GM21717 (cell line): Measurements from ENCODE around the gene TFAP2E.

Experiments used
- ATAC-seq: cut with Tn5 transposase; IDR thresholded peaks from one replicate; pipeline ENCODE4 v1.9.1; 2021; ENCODE audit warnings: mild to moderate bottlenecking, moderate library complexity; ENCODE audit not compliant: unreplicated experiment

Gene TFAP2E

GRCh38 chr1:35592991-35593769, 20.1 kb downstream of the TFAP2E start:
- no peak for ATAC-seq

DNA sequence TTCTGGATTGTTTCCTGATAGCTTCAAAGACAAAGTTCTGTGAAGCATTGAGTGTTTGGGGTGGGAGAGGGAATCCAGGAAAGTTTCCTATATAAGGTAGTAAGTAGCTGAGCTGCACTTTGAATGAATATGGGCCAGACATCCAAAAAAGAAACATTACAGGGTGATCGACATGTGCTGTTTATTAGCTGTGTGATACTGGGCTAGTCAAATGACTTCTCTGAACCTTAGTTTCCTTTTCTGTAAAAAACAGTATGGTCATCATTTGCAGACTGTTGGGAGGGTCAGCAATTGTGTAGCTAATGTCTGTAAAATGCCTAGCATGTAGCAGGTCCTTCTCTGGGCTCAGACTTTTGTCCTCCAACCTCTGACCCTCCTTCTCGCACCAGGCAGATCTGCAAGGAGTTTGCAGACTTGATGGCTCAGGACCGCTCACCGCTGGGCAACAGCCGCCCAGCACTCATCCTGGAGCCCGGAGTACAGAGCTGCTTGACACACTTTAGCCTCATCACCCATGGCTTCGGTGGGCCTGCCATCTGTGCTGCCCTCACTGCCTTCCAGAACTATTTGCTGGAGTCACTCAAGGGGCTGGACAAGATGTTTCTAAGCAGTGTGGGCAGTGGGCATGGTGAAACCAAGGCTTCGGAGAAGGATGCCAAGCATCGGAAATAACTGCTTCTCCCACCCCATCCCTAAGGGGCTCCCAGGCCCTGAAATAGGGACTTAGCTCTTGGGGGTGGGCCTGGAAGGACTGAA, 21.1 kb downstream of the TFAP2E start:
- ATAC-seq = no peak

DNA sequence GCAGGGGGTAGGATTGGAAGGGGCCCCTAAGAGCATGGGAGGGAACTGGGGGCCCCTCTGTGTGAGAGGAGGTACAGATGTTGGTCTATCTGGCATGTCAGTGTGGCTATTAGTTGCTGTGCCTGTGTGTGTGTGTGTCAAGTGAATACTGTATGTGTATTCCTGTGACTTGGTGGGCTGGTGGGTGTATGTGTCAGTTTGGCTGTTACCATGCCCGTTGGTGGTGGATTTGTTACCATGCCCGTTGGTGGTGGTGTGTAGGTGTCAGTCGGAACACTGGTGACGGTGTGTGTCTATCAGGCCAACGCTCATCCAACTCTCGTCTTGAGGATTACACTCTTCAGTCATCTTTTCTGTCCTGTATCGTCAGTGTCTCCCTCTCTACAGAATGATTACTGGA, 22.6 kb downstream of the TFAP2E start:
- ATAC-seq = no peak

GRCh38 chr1:35597870-35598269, 24.8 kb downstream of the TFAP2E start:
- no peak for ATAC-seq

GRCh38 chr1:35598895-35599294, 25.8 kb downstream of the TFAP2E start:
- ATAC-seq = no peak

DNA sequence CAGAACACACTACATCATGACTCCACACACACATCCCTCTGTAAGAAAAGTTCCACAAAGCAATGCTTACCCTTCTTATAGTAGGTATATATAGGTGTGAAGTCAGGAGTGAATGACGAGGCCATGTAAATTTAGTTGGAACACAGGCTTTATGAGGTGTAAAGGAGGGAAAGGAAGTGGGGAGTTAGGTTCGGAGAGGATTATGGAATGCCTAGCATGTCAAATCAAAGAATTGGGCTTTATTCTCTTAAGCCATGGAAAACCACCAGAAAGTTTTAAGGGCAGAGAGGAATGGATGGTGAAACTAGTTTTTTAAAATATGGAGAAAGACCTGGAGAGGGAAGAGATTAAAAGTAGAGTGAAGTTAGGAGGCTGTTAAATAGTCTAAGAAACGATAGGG, 26.3 kb downstream of the TFAP2E start:
- ATAC-seq = no peak

DNA sequence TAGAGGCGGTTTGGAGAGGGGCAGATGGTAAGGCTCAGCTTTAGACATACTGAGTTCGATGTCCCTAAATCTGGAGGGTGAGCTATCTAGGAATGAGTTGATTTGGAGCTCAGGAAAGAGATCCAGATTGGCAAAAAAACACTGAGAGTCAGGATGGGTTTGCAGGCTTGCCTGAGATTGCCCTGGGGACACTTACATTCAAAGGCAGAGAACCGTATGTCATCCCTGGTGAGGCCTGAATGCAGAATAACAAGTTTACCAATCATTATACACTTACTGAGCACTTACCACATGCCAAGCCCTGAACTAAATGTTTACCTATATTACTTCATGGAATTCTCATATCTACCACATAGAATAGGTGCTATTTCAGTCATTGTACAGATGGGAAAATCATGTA, 27.5 kb downstream of the TFAP2E start:
- ATAC-seq = no peak

DNA sequence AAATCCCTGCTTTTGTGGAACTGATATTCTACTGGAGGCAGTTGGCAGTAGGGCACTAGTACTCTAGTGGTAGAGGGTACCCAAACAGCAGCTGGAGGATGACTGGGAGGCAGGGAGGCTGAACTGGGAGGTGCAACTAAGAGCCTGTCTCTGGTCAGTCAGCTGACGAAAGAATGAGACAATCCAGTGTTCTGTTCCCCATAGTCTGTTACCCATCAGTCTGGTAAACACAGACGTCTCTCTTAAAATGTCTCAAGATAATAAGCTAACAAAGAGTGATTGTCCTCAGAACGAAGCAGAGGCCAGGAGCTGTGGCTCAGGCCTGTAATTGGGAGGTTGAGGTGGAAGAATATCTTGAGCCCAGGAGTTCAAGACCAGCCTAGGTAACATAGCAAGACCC, 30.4 kb downstream of the TFAP2E start:
- ATAC-seq = no peak

DNA sequence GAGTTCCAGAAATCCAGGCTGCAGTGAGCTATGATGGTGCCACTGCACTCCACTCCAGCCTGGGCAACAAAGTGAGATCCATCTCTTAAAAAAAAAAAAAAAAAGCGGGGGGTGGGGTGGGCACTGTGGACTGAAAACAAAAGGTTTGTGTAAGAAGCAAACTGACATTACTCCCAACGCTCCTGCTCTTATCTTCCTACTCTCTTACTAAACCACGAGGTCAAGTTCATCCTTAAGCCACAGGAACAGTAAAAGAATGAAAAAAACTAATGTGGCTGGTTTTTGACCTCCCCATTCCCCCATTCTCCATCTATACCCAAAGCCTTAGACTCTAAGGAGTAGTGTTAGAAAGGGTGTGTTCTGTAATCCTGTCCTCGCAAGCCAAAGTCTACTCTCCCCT, 30.8 kb downstream of the TFAP2E start:
- ATAC-seq = no peak

GRCh38 chr1:35605071-35605866, 32.2 kb downstream of the TFAP2E start:
- no peak for ATAC-seq

- ATAC-seq = no peak
These were observed 32.7 kb downstream of the TFAP2E start for GRCh38 chr1:35605867-35606182.

DNA sequence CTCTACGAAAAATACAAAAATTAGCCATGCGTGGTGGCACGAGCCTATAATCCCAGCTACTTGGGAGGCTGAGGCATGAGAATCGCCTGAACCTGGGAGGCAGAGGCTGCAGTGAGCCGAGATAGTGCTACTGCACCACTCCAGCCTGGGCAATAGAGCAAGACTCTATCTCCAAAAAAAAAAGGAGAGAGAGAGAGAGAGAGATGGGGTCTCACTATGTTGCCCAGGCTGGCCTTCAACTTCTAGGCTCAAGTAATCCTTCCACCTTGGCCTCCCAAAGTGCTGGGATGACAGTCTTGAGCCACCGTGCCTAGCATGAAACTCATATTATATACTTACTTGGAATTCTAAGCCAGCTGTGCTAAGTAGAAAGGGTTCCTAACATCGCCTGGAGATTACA, 38.5 kb downstream of the TFAP2E start:
- ATAC-seq = no peak

DNA sequence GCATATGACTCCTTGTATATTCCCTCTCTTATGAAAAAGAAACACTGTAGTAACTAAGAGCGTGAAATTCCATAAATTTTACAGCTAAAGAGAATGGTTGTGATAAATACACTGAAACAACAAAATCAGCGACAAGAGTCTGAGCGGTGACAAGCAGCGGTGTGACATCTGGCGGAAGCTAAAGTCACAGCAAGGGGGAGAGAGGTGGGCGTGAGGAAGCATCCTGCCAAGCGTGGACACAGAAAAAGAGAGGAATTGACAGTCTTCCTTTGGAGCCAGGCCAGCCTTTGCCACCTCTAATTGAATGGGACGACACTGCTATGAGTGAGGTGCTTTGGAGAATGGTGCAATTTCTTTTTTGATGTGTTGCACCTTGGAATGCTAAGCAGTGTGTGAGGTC, 42.3 kb downstream of the TFAP2E start:
- no peak for ATAC-seq

- no peak for ATAC-seq
These were observed 46.4 kb downstream of the TFAP2E start for GRCh38 chr1:35619237-35620121.

DNA sequence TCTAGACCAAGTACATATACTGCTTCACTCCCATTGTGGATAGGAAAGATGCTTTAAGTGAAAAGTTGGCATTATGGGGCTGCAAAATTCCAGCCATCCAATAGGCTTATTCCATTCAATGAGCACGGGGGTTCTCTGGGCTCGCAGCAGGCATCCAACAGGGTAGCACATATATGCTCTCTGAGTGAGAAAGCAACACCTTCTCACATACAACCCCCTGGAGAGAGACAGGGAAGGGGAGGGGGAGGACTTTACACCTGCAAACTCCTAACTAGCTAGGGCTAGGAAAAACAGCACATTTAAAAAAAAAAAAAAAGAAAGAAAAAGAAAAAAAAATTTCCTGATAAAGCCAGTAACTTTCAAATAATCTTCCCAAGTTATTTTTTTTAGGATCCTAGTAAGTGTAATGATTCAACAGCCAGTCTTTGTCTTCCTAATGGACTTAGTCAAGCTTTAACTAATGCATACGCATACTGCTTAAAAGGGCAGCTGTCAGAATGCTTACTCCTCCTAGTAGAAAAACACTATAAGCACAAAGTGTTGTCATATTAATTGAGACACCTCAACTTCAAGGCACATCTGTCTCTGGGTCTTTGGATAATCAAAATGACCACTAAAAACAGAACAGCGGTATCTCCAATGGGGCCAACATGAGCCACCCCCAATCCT, 49.5 kb downstream of the TFAP2E start:
- no peak for ATAC-seq

DNA sequence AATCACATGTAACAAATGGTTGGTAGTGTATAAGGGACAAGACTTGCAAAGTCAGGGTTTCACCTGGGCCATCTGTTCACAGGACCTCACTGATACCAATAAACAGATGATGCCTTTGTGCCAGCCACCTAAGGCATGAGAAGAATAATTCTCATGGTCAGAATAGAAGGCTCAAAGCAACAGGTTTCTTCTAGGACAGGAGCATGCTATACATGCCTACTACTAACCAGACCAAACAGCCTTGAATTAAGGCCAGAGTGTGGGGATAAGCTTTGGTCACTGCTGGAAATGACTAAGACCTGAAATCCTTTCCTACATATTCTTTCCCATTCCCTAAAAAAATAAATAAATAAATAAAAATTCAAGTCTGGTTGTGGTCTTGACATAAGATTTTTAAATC, 50.7 kb downstream of the TFAP2E start:
- ATAC-seq = no peak

GRCh38 chr1:35629051-35629450, 55.9 kb downstream of the TFAP2E start:
- ATAC-seq = no peak

DNA sequence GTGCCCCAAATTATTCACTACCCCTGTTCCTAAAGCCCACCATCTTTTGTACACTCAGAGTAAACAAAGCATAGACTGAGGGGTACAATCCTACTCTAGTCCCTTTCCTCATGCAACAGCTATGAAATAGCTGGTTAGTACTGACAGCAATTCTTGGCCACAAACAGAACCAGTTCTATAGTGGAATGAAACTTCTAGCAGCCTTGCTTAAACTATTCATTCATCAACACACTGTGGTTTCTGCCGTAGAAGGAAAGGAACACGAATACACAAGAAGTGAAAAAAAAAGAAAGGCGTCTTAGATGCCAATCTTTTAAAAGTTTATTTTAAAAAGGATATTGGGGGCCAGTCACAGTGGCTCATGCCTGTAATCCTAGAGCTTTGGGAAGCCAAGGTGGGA, 58.3 kb downstream of the TFAP2E start:
- no peak for ATAC-seq

GRCh38 chr1:35633547-35633946, 60.4 kb downstream of the TFAP2E start:
- no peak for ATAC-seq

GRCh38 chr1:35637401-35637809, 64.3 kb downstream of the TFAP2E start:
- no peak for ATAC-seq
